GM19238 (cell line): ENCODE data around the gene SLC22A5.
A peak's percentile ranks its signal among the peaks of the same experiment; 100 is the strongest.

Source experiments
- DNase-seq: peaks from one replicate; pipeline ENCODE4 v3.0.0; 2011; ENCODE audit warnings: low spot score; ENCODE audit not compliant: insufficient read length

The SLC22A5 gene

GRCh38 chr5:132365213-132365612 lies 4.3 kb upstream of the SLC22A5 start:
- DNase-seq, result no peak

GRCh38 chr5:132368186-132368585 lies 1.3 kb upstream of the SLC22A5 start:
- DNase-seq, result no peak

GRCh38 chr5:132369007-132369473 lies 470 bp upstream of the SLC22A5 start:
- no peak for DNase-seq

GRCh38 chr5:132370181-132370970 lies 866 bp downstream of the SLC22A5 start:
- DNase-seq, result no peak

GRCh38 chr5:132370971-132371602 lies 1.6 kb downstream of the SLC22A5 start:
- no peak for DNase-seq

GRCh38 chr5:132371603-132371994 lies 2.1 kb downstream of the SLC22A5 start:
- DNase-seq, result no peak

GRCh38 chr5:132372127-132372526 lies 2.6 kb downstream of the SLC22A5 start:
- DNase-seq, result no peak

- DNase-seq, result no peak
These were observed 3.0 kb downstream of the SLC22A5 start for GRCh38 chr5:132372542-132372941.

GRCh38 chr5:132375957-132376356 lies 6.4 kb downstream of the SLC22A5 start:
- DNase-seq, result no peak

GRCh38 chr5:132376694-132377641 lies 7.5 kb downstream of the SLC22A5 start:
- no peak for DNase-seq

- DNase-seq, result no peak
These were observed 8.2 kb downstream of the SLC22A5 start for GRCh38 chr5:132377738-132378137.

- DNase-seq, result no peak
These were observed 9.1 kb downstream of the SLC22A5 start for GRCh38 chr5:132378580-132378979.

GRCh38 chr5:132380047-132380446 lies 10.5 kb downstream of the SLC22A5 start:
- no peak for DNase-seq

GRCh38 chr5:132380741-132381140 lies 11.2 kb downstream of the SLC22A5 start:
- no peak for DNase-seq

GRCh38 chr5:132381614-132382013 lies 12.1 kb downstream of the SLC22A5 start:
- DNase-seq, result no peak

- DNase-seq, result no peak
These were observed 13.8 kb downstream of the SLC22A5 start for GRCh38 chr5:132383261-132383660.

GRCh38 chr5:132383984-132384383 lies 14.5 kb downstream of the SLC22A5 start:
- no peak for DNase-seq

- DNase-seq, result no peak
These were observed 15.1 kb downstream of the SLC22A5 start for GRCh38 chr5:132384506-132385050.

- DNase-seq, result peak; percentile 63
These were observed 16.0 kb downstream of the SLC22A5 start for GRCh38 chr5:132385326-132386105.

- peak; percentile 69 for DNase-seq
These were observed 17.3 kb downstream of the SLC22A5 start for GRCh38 chr5:132386644-132387286.
